ENCODE results near the gene SULT1E1.

- no peak for TF ChIP-seq CTCF (IDR thresholded peaks at IDR 0.05; ENCODE audit: insufficient read depth, low read depth, low read length)
- no peak for TF ChIP-seq EZH2 (IDR thresholded peaks at IDR 0.05; ENCODE audit: insufficient read depth, low read length)
Observed at GRCh38 chr4:69838977-69839376, 21.0 kb downstream of the SULT1E1 start.
